HG03457 (cell line): ENCODE measurements around the gene SYNRG.

ENCODE experiments used
- ATAC-seq: cut with Tn5 transposase; IDR thresholded peaks from one replicate; pipeline ENCODE4 v1.9.1; 2021; ENCODE audit warnings: moderate number of reproducible peaks; ENCODE audit not compliant: unreplicated experiment

SYNRG gene

GRCh38 chr17:37605813-37606505 lies 3.3 kb downstream of the SYNRG start:
- ATAC-seq = no peak

- no peak for ATAC-seq
Measured at GRCh38 chr17:37605081-37605480, 4.1 kb downstream of the SYNRG start.

GRCh38 chr17:37604556-37604955 lies 4.7 kb downstream of the SYNRG start:
- no peak for ATAC-seq

GRCh38 chr17:37598145-37598544 lies 11.1 kb downstream of the SYNRG start:
- ATAC-seq = no peak

GRCh38 chr17:37592291-37592690 lies 16.9 kb downstream of the SYNRG start:
- ATAC-seq = no peak

- ATAC-seq = no peak
Measured at GRCh38 chr17:37585066-37585465, 24.2 kb downstream of the SYNRG start.

- no peak for ATAC-seq
Measured at GRCh38 chr17:37576281-37576680, 32.9 kb downstream of the SYNRG start.

GRCh38 chr17:37574427-37574826 lies 34.8 kb downstream of the SYNRG start:
- no peak for ATAC-seq

GRCh38 chr17:37571674-37572073 lies 37.5 kb downstream of the SYNRG start:
- no peak for ATAC-seq

- ATAC-seq = no peak
Measured at GRCh38 chr17:37570527-37571093, 38.6 kb downstream of the SYNRG start.

GRCh38 chr17:37568350-37569053 lies 40.7 kb downstream of the SYNRG start:
- ATAC-seq = no peak

GRCh38 chr17:37567538-37567937 lies 41.7 kb downstream of the SYNRG start:
- no peak for ATAC-seq

- ATAC-seq = no peak
Measured at GRCh38 chr17:37567137-37567536, 42.1 kb downstream of the SYNRG start.

GRCh38 chr17:37564252-37564651 lies 45.0 kb downstream of the SYNRG start:
- ATAC-seq = no peak

GRCh38 chr17:37562016-37562745 lies 47.0 kb downstream of the SYNRG start:
- no peak for ATAC-seq

- no peak for ATAC-seq
Measured at GRCh38 chr17:37558299-37558698, 50.9 kb downstream of the SYNRG start.

- no peak for ATAC-seq
Measured at GRCh38 chr17:37557482-37557881, 51.7 kb downstream of the SYNRG start.

- no peak for ATAC-seq
Measured at GRCh38 chr17:37555386-37555785, 53.8 kb downstream of the SYNRG start.

- ATAC-seq = no peak
Measured at GRCh38 chr17:37553401-37553966, 55.7 kb downstream of the SYNRG start.

- ATAC-seq = no peak
Measured at GRCh38 chr17:37551788-37552187, 57.4 kb downstream of the SYNRG start.

GRCh38 chr17:37547986-37548385 lies 61.2 kb downstream of the SYNRG start:
- ATAC-seq = no peak
